H1 (cell line): ENCODE measurements around the gene PTPRF.

Source experiments
- FOSL1 ChIP-seq: IDR thresholded peaks from 2 replicates; pipeline ENCODE4 v1.6.1; 2011; ENCODE audit warnings: mild to moderate bottlenecking, low read depth, low read length, moderate library complexity; ENCODE audit not compliant: insufficient read depth
- JUND ChIP-seq: IDR thresholded peaks from 2 replicates; pipeline ENCODE4 v1.6.1; 2011; ENCODE audit warnings: mild to moderate bottlenecking, improper control_type of control experiment, low read length
- POLR2A ChIP-seq, 2 experiments: IDR thresholded peaks; 1 replicate in 1 of 2; 2 replicates in 1 of 2; pipeline ENCODE4 v1.6.1; 2011; ENCODE audit warnings: low read depth in 2 of 2, low read length in 2 of 2, mild to moderate bottlenecking in 2 of 2; ENCODE audit errors: control extremely low read depth in 1 of 2
- TAF1 ChIP-seq: IDR thresholded peaks from 2 replicates; pipeline ENCODE4 v1.6.1; 2011; ENCODE audit warnings: mild to moderate bottlenecking, low read depth, low read length
- TBP ChIP-seq: IDR thresholded peaks from 2 replicates; pipeline ENCODE4 v1.6.1; 2011; ENCODE audit warnings: low read depth, low read length, improper control_type of control experiment
- ZNF274 ChIP-seq: IDR thresholded peaks from 2 replicates; pipeline ENCODE4 v1.7.0; 2012; ENCODE audit warnings: low read length, borderline replicate concordance; ENCODE audit errors: extremely low read depth
- TF ChIP-seq, protein P1 (sequence below), 3 experiments: IDR thresholded peaks; 1 replicate in 2 of 3; 2 replicates in 1 of 3; pipeline versions ENCODE4 v1.5.1 to v1.6.1; 2011; ENCODE audit warnings: low read length in 3 of 3, mild to moderate bottlenecking in 3 of 3, inconsistent platforms in 2 of 3, low read depth in 1 of 3, moderate library complexity in 1 of 3; ENCODE audit not compliant: insufficient read depth in 1 of 3; ENCODE audit errors: control extremely low read depth in 1 of 3

DNA sequence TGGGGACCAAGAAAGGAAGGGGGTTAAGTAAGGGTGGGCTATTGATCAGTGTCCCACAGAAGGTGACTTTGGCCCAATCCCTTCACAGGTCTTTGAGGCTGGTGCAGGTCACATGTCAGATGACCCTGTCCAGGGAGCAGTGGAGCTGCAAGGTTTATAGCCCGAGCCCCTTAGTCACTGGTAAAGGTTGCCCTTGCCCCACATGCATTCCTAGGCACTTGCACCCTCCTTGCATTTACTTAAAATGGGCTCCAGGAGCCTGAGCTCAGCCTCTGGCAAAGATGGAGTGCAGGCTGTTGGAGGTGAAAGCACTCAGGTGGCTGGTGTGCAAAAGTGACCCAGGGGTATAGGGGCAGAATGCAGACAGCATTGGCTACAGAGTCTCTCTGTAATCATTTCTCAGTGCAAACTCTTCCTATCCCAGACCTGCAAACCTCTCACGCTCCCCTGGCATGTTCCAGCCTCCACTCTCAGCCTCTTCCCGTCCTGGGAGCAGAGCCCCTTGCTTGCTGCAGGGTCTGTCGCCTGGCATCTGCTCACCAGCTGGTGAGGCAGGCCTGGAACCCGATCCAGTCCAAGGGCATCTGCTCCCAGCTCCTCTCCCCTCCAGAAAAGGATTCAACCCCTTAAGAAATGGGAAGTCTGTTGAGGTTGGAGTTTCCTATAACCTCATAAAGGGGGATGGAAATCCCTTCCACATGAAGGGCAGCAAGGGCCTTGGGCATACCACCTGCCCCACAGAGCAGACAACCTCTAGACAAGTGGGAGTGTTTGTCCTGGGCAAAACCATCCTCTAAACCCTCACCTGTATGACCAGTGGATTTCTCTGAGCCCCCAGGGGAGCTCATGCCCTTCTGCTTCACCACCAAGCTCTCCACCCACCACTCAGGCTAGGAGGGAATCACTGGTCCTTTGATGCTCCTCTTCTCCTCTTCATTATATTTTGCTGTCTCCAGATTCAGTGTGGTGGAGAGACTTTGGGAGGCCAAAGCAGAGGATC, 23.1 kb upstream of the PTPRF start:
- TF ChIP-seq ZNF274 = no peak
- TF ChIP-seq POLR2A (IDR thresholded peaks at IDR 0.05; ENCODE audit: control extremely low read depth in 1 of 2, low read depth in 2 of 2, low read length in 2 of 2) = no peak
- TF ChIP-seq TBP = no peak
- TF ChIP-seq FOSL1 = no peak
- no peak for TF ChIP-seq TAF1
- TF ChIP-seq, protein P1, sequence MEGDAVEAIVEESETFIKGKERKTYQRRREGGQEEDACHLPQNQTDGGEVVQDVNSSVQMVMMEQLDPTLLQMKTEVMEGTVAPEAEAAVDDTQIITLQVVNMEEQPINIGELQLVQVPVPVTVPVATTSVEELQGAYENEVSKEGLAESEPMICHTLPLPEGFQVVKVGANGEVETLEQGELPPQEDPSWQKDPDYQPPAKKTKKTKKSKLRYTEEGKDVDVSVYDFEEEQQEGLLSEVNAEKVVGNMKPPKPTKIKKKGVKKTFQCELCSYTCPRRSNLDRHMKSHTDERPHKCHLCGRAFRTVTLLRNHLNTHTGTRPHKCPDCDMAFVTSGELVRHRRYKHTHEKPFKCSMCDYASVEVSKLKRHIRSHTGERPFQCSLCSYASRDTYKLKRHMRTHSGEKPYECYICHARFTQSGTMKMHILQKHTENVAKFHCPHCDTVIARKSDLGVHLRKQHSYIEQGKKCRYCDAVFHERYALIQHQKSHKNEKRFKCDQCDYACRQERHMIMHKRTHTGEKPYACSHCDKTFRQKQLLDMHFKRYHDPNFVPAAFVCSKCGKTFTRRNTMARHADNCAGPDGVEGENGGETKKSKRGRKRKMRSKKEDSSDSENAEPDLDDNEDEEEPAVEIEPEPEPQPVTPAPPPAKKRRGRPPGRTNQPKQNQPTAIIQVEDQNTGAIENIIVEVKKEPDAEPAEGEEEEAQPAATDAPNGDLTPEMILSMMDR (IDR thresholded peaks at IDR 0.05; ENCODE audit: control extremely low read depth in 1 of 3, insufficient read depth in 1 of 3, low read depth in 1 of 3, low read length in 3 of 3) = no peak
- no peak for TF ChIP-seq JUND
